Spinal cord (tissue), 10 donors: ENCODE measurements around the gene DPF1. TPM values are rescaled to one million over a fixed set of nuclear protein-coding genes. Genes with fewer than 3 reads are reported as not detected.

Source experiments
- DNase-seq, 6 donors: peaks; one replicate each; pipeline versions ENCODE4 v3.0.0 to v3.0.0-alpha.2; 2013 to 2015; ENCODE audit warnings: low spot score in 6 of 6, low read depth in 4 of 6
- H3K27ac ChIP-seq: one replicate; pipeline ENCODE4 v1.5.1; 2013; ENCODE audit warnings: low read depth, low read length, control low read depth
- H3K27me3 ChIP-seq: one replicate; pipeline ENCODE4 v1.6.1; 2013; ENCODE audit warnings: low read length; ENCODE audit not compliant: control insufficient read depth, insufficient read depth
- H3K36me3 ChIP-seq: one replicate; pipeline ENCODE4 v1.6.1; 2013; ENCODE audit warnings: low read length; ENCODE audit not compliant: control insufficient read depth, insufficient read depth
- H3K4me1 ChIP-seq: one replicate; pipeline ENCODE4 v1.6.1; 2013; ENCODE audit warnings: low read length; ENCODE audit not compliant: control insufficient read depth, insufficient read depth
- H3K4me3 ChIP-seq: one replicate; pipeline ENCODE4 v1.5.1; 2013; ENCODE audit warnings: low read depth, low read length, control low read depth
- H3K9me3 ChIP-seq: one replicate; pipeline ENCODE4 v1.6.1; 2013; ENCODE audit warnings: low read length; ENCODE audit not compliant: control insufficient read depth, insufficient read depth
- WGBS: methylation state at CpG from one replicate; pipeline ENCODE4 v1.1.5; 2013; ENCODE audit warnings: missing lambda C conversion rate; ENCODE audit not compliant: insufficient coverage; 5-methylcytosine and 5-hydroxymethylcytosine counted together
- polyA plus RNA-seq, 2 donors: library from polyadenylated mRNA; unstranded; fragments of 120-200 nt; gene quantifications; one replicate each; pipeline ENCODE4 v1.2.1, GENCODE V29; 2013; ENCODE audit not compliant: insufficient read length in 2 of 2
- total RNA-seq, 2 donors: library from RNA; depleted of rRNA in 1 of 2; stranded (reverse); fragments of 120-200 nt in 1 of 2; fragments of >200 nt in 1 of 2; gene quantifications; one replicate each; pipeline versions ENCODE4 v1.2.3 to v1.2.4, GENCODE V29; 2013 to 2014
- donor health status: healthy.

The DPF1 gene
- total and polyA plus RNA-seq, 4 donors = 12.4 to 90.1 (median 40.0) TPM

- H3K27me3 ChIP-seq = no peaks in the 10 kb centered on the region
- 82% methylated on average over 10 of the region's 13 CpGs for WGBS
- H3K4me3 ChIP-seq = no peak overlapping the region
These were observed 29.8 kb downstream of the DPF1 start for GRCh38 chr19:38194061-38194701.

GRCh38 chr19:38193445-38193844 is 30.6 kb downstream of the DPF1 start:
- WGBS = 77% methylated on average over 26 of the region's 29 CpGs
- H3K4me1 ChIP-seq = no peaks in the 10 kb centered on the region
- no peaks in the 10 kb centered on the region for H3K27me3 ChIP-seq
- peaks cover 83% of the 10 kb centered on the region for H3K36me3 ChIP-seq
- H3K4me3 ChIP-seq = no peak overlapping the region
- H3K27ac ChIP-seq = no peak overlapping the region
- no peak for DNase-seq
- H3K9me3 ChIP-seq = no peaks in the 10 kb centered on the region

More at GRCh38 chr19:38194061-38194701, 29.8 kb downstream of the DPF1 start:
- no peak overlapping the region for H3K27ac ChIP-seq
- no peaks in the 10 kb centered on the region for H3K9me3 ChIP-seq
- H3K36me3 ChIP-seq = peaks cover 86% of the 10 kb centered on the region
- DNase-seq = no peak
- H3K4me1 ChIP-seq = peaks cover 3% of the 10 kb centered on the region

GRCh38 chr19:38191747-38192146 is 32.3 kb downstream of the DPF1 start:
- DNase-seq = no peak
- Histone ChIP-seq H3K4me3 (no peak overlapping the region), H3K4me1 (no peaks in the 10 kb centered on the region), H3K9me3 (no peaks in the 10 kb centered on the region), H3K36me3 (peaks cover 66% of the 10 kb centered on the region), H3K27ac (no peak overlapping the region), H3K27me3 (no peaks in the 10 kb centered on the region)
- WGBS = 96% methylated on average over 12 of the region's 13 CpGs

- Histone ChIP-seq H3K27ac (no peak overlapping the region), H3K9me3 (no peaks in the 10 kb centered on the region), H3K4me1 (no peaks in the 10 kb centered on the region), H3K4me3 (no peak overlapping the region), H3K27me3 (no peaks in the 10 kb centered on the region), H3K36me3 (peaks cover 58% of the 10 kb centered on the region)
- WGBS = 92% methylated on average over 3 of the region's 6 CpGs
- no peak for DNase-seq
These were observed 33.2 kb downstream of the DPF1 start for GRCh38 chr19:38190793-38191192.

DNA sequence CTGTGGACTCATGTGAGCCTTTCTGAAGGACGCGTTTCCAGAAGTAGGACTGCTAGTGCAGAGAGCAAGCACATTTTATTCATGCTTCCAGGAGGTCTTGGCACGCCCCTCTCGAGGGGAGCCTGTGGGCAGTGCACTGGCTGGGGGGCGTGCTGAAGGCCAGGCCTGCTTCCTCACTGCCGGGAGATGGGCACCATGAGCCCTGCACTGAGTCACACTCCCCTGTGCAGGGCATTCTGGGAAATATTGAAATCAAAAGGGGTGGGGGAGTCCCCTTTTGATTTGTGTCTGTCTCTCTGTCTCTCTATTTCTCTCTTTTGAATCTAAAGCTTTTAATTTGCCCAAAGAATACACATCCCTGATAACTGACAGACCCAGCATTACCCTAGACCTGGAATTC is 34.0 kb downstream of the DPF1 start:
- Histone ChIP-seq H3K36me3 (peaks cover 57% of the 10 kb centered on the region), H3K4me3 (no peak overlapping the region), H3K9me3 (no peaks in the 10 kb centered on the region), H3K27me3 (no peaks in the 10 kb centered on the region), H3K27ac (no peak overlapping the region), H3K4me1 (no peaks in the 10 kb centered on the region)
- no peak for DNase-seq
- WGBS = 96% methylated on average over 3 of the region's 6 CpGs

- H3K27ac ChIP-seq = no peak overlapping the region
- H3K4me3 ChIP-seq = no peak overlapping the region
- H3K4me1 ChIP-seq = peaks cover 15% of the 10 kb centered on the region
- no peaks in the 10 kb centered on the region for H3K9me3 ChIP-seq
- no peaks in the 10 kb centered on the region for H3K27me3 ChIP-seq
- DNase-seq = no peak
- H3K36me3 ChIP-seq = peaks cover 45% of the 10 kb centered on the region
- WGBS = 89% methylated on average over 10 of the region's 10 CpGs
These were observed 38.5 kb downstream of the DPF1 start for GRCh38 chr19:38185562-38185961.

DNA sequence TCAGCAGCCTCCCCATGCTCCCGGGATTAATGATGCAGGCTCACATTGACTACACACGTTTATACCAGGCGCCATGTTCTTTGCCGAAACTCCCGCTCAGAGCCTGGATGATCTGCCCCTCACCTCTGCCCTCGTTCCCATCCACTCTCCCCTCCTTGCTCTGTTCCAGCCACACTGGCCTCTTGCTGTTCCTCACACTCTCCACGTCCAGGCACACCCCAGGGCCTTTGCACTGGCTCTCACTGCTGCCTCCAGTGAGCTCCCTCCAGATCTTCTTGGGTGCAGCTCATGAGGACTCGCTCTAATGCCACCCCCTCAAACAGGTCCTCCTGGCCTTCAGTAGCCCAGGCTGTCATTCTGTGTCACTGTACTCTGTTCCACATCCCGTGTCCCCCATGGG is 39.2 kb downstream of the DPF1 start:
- no peak for DNase-seq
- Histone ChIP-seq H3K27ac (no peak overlapping the region), H3K36me3 (peaks cover 42% of the 10 kb centered on the region), H3K4me3 (no peak overlapping the region), H3K27me3 (no peaks in the 10 kb centered on the region), H3K9me3 (no peaks in the 10 kb centered on the region), H3K4me1 (peaks cover 15% of the 10 kb centered on the region)
- 86% methylated on average over 9 of the region's 9 CpGs for WGBS

GRCh38 chr19:38183251-38183897 is 40.6 kb downstream of the DPF1 start:
- H3K4me1 ChIP-seq = peaks cover 15% of the 10 kb centered on the region
- DNase-seq = peak in 2 of 6 donors; percentile 43 to 50
- no peaks in the 10 kb centered on the region for H3K9me3 ChIP-seq
- H3K4me3 ChIP-seq = peak overlapping the region; percentile 13
- H3K36me3 ChIP-seq = peaks cover 35% of the 10 kb centered on the region
- H3K27ac ChIP-seq = peak overlapping the region; percentile 19
- H3K27me3 ChIP-seq = no peaks in the 10 kb centered on the region
- 29% methylated on average over 30 of the region's 30 CpGs for WGBS

- no peak overlapping the region for H3K4me3 ChIP-seq
- 81% methylated on average over 21 of the region's 21 CpGs for WGBS
These were observed 41.3 kb downstream of the DPF1 start for GRCh38 chr19:38182536-38183210.

More at GRCh38 chr19:38182536-38183210, 41.3 kb downstream of the DPF1 start:
- Histone ChIP-seq H3K36me3 (peaks cover 40% of the 10 kb centered on the region), H3K9me3 (no peaks in the 10 kb centered on the region), H3K4me1 (peaks cover 15% of the 10 kb centered on the region), H3K27me3 (no peaks in the 10 kb centered on the region), H3K27ac (no peak overlapping the region)
- no peak for DNase-seq
